ENCODE measurements around the gene PCDHGB7.
A peak's percentile ranks its signal among the peaks of the same experiment; 100 is the strongest.
"Not testable (repeated sequence)": the region's sequence is repeated elsewhere in the genome, so short reads cannot be mapped to it uniquely, and the experiment has no call there.

Gene PCDHGB7

DNA sequence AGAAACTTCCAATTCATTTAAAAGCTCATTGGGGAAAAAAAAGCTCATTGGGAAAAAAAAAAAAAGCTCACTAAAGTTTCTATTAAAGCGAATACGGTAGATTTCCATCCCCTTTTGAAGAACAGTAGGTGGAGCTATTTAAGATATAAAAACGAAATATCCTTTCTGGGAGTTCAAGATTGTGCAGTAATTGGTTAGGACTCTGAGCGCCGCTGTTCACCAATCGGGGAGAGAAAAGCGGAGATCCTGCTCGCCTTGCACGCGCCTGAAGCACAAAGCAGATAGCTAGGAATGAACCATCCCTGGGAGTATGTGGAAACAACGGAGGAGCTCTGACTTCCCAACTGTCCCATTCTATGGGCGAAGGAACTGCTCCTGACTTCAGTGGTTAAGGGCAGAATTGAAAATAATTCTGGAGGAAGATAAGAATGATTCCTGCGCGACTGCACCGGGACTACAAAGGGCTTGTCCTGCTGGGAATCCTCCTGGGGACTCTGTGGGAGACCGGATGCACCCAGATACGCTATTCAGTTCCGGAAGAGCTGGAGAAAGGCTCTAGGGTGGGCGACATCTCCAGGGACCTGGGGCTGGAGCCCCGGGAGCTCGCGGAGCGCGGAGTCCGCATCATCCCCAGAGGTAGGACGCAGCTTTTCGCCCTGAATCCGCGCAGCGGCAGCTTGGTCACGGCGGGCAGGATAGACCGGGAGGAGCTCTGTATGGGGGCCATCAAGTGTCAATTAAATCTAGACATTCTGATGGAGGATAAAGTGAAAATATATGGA is 13.0 kb downstream of the PCDHGB7 start, which contains the start of gene PCDHGA12:
TSS of gene PCDHGA12 (plus strand) at position 176 of the 782 bp plus-strand sequence. CDS start at position 429, 253 bp downstream.
- peak; percentile 50 for DNase-seq

GRCh38 chr5:141431286-141431685 is 13.8 kb downstream of the PCDHGB7 start:
- no peak for DNase-seq

DNA sequence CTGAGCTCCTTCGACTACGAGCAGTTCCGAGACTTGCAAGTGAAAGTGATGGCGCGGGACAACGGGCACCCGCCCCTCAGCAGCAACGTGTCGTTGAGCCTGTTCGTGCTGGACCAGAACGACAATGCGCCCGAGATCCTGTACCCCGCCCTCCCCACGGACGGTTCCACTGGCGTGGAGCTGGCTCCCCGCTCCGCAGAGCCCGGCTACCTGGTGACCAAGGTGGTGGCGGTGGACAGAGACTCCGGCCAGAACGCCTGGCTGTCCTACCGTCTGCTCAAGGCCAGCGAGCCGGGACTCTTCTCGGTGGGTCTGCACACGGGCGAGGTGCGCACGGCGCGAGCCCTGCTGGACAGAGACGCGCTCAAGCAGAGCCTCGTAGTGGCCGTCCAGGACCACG is 14.8 kb downstream of the PCDHGB7 start:
- DNase-seq: not testable (repeated sequence)

DNA sequence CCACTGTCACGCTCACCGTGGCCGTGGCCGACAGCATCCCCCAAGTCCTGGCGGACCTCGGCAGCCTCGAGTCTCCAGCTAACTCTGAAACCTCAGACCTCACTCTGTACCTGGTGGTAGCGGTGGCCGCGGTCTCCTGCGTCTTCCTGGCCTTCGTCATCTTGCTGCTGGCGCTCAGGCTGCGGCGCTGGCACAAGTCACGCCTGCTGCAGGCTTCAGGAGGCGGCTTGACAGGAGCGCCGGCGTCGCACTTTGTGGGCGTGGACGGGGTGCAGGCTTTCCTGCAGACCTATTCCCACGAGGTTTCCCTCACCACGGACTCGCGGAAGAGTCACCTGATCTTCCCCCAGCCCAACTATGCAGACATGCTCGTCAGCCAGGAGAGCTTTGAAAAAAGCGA is 15.2 kb downstream of the PCDHGB7 start:
- not testable (repeated sequence) for DNase-seq

- no peak for DNase-seq
Observed at GRCh38 chr5:141434006-141434405, 16.5 kb downstream of the PCDHGB7 start.

- DNase-seq: no peak
Observed at GRCh38 chr5:141437221-141437620, 19.7 kb downstream of the PCDHGB7 start.

DNA sequence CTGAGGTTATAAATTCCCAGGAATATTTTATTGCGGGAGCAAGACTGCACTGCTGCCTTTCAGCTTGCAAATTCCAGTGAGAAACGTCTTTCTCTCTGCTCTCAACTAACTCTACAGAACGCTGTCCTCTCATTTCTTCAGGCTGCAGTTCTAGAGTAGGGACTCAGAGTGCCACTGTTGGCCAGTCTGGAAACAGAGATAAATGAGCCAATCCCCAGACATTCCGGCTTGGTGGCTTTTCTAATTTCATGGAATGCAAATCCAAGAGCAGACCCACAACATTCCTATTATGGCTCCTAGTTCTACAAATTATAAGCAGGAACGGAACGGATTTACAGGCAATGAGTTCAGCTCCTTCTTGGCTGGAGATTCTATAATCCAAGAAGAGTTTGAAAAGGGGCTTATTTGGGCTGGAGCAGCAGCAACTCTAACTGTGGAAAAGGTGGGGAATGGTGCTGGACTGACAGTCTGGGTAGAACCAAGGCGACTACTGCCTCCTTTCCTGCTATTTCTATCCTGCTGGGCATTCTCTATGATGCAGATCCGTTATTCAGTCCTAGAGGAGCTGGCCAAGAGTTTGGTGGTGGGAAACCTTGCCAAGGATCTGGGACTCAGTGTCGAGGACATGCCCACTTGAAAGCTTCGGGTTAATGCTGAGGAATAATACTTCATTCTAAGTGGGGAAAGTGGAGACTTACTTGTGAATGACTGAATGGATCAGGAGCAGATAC is 22.1 kb downstream of the PCDHGB7 start:
- DNase-seq: no peak

GRCh38 chr5:141440341-141440740 is 22.9 kb downstream of the PCDHGB7 start:
- DNase-seq: no peak

DNA sequence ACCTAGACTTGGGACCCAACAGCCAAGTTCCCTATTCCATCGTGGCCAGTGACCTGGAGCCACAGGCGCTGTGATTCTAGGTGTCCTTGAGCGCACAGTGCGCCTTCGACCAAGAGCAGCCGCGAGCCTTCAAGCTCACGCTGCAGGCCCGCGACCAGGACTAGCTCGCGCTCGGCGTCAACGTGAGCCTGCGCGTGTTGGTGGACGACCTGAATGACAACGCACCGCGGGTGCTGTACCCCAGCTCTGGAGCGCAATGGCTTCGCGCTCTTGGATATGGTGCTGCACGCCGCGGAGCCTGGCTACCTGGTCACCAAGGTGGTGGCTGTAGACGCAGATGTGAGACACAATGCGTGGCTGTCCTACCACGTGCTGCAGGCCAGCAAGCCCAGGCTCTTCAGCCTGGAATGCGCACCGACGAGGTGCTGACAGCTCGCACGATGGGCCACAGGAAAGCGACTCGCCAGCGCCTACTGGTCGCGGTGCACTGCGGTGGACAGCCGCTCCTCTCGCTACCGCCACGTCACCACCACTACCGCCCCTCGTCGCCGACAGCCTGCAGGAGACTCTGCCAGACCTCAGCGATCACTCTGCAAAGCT is 24.2 kb downstream of the PCDHGB7 start:
- DNase-seq: no peak

DNA sequence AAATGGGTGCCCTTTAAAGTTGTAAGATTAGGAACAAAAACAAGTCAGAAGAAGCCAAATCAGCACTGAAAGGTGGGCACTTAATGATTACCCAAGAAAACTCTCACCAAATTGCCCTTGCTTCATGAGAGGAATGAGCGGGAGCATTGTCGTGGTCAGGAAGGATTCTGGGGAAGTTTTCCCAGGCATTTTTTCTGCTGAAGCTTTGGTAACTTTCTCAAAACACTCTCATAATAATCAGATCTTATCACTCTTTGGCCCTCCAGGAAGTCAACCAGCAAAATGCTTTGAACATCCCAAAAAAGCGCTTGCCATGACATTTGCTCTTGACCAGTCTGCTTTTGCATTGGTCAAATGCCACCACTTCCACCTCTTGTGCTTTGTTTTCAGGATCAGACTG is 47.9 kb downstream of the PCDHGB7 start:
- no peak for DNase-seq
